HG02571 (cell line): ENCODE results near the gene CYP11A1.

Experiments used
- ATAC-seq: cut with Tn5 transposase; IDR thresholded peaks from one replicate; pipeline ENCODE4 v1.9.1; 2021; ENCODE audit warnings: mild to moderate bottlenecking, moderate library complexity; ENCODE audit not compliant: unreplicated experiment

The CYP11A1 gene

DNA sequence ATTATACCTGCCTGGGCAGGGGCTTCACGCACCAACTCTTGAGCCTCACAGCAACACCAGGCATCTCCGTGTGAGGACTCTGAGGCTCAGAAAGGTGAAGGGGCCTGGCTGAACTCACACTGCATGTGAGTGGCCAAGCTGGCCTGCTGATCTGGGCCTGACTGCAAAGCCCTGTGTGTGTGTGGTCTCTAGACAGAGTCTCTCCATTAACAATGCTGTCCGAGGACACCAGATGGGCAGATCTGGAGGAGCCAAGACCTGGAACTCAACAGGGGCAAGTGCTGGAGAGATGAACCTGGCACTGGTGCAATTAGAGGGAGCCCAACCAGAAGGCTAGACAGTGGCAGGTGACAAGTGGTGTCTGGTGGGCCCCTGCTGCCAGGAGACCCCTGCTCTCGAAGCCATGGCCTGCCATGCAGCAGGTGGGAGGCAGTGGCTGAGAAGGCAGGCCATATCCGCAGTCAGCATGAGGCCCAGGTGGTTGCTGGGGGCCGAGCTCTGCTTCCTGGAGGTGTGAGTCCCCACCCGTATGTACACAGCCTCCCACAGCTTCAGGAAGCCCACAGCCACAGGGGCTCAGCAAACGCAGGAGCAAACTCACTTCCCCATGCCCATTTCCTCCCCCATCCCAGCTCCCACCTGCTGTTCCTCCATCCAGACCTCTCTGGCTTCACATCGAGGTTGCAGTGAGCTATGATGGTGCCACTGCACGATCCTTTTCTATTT, 39.0 kb downstream of the CYP11A1 start:
- no peak for ATAC-seq

DNA sequence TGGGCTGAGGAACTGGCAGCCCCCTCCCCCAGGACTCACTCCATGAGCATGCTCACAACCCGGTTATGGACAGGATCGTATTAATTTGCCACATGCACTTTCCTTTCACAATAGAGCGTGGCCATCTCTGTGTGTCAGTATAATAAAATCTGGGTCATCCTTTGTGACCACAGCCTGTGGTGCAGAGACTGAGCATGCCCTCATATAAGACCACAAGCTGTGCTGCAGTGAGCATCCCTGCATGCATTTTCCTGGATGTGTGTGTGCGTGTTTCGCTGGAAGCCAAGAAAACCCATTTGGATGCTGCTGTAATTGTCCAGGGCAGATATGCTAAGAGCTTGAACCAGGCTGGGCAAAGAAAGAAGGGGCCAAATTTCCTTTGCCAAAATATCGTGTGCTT, 39.7 kb downstream of the CYP11A1 start:
- ATAC-seq: no peak

DNA sequence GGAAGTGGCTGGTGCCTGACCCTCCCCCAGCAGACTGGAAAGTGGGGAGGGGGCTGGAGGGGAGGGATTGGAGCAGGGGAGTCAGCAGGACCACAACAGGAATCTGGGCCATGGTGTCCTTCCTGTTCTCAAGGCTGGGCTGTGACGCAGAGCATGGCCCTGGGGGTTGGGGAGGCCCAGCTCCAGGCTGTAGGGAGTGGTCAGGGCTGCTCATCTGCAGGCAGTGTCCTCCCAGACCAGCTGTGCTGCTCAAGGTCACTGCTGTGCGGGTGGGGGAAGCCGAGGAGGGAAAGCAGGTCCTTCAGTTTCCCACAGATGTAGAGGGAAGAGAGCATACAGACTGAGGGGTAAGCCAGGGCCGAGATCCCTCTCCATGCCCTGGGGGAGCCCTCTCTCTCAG, 40.7 kb downstream of the CYP11A1 start:
- ATAC-seq: no peak

DNA sequence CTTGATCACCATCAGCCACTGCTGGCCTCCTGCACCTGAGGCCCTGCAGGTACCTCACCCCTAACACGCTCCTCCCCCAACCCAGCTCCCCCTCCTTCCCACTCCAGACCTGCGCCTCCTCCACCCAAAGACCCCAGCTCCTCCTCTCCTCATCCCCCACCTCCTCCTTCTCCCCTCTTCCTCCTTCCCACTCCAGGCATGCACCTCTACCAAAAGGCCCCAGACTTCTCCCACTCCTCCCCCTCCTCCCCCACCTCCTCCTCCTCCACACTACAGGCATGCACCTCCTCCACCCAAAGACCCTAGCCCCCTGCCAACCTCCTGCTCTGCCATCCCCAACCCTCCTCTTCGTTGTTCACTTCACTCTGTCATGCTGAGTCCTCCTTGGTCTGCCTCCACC, 42.7 kb downstream of the CYP11A1 start:
- no peak for ATAC-seq

DNA sequence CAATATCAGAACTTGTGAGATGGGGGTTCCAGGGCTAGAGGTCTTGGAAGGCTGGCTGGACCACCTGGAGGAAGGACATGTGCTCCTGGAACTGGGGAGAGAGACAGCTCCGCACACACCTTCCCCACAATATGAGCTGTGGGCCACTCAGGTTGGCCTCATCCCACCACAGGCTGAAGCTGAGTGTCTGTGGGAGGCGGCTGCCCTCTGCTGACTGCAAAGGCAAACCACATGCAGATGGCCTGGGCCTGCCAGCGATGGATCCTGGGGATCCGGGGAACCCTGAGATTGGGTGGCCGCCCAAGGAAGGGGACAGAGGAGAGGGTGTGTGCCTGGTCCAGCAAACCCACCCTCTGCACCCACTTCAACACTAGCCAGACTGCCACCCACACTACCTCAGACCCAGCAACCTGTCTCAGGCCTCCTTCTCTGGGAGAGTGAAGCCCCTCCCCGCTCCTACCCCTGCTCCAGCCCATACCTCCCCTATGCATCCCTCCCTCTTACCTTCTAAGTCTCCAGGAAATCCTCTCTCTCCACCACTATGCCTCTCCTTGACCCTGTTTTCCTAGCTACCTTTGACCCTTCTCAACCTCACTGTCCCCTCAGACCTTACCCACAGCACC, 44.8 kb downstream of the CYP11A1 start:
- ATAC-seq: no peak

DNA sequence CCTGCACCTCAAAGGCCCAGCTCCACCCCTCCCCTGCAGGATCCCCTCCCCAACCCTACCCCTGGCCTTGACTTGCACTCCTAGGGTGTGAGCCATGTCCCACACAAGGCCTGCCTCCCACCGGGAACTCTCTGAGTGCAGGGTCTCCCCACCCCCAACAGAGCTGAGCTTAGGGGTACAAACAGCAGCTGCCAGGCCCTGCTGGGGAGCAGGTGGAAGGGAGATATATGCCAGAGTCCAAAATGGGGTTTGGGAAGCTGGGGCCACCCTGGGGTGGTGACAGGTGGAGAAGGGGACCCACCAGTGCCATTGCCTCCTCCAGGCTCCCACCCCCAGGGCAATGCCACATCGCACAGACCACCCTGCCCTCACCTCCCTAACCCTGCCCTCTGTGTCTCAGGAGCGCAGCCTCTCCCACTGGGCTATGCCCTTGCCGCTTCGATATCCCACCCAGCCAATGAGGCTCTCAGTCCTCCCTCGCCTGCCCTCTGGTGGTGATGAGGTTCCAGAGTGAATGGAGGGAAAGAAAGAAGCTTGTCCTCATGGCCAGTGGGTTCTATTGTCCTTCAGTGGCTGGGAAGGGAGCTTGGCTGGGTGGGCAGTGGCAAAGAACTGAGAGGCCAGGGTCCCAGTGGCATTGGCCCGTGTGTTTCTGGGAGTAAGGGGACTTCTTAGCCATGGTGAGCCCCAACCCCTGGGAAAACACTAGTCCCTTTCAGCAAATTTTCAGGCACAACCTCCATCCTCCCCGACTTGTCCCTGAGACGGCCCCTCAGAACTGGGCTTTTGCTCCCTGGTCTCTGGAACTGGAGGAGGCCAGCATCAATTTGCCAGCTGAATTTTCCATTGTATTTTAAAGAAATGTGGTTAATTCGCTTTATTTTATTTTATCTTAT, 46.8 kb downstream of the CYP11A1 start:
- no peak for ATAC-seq

DNA sequence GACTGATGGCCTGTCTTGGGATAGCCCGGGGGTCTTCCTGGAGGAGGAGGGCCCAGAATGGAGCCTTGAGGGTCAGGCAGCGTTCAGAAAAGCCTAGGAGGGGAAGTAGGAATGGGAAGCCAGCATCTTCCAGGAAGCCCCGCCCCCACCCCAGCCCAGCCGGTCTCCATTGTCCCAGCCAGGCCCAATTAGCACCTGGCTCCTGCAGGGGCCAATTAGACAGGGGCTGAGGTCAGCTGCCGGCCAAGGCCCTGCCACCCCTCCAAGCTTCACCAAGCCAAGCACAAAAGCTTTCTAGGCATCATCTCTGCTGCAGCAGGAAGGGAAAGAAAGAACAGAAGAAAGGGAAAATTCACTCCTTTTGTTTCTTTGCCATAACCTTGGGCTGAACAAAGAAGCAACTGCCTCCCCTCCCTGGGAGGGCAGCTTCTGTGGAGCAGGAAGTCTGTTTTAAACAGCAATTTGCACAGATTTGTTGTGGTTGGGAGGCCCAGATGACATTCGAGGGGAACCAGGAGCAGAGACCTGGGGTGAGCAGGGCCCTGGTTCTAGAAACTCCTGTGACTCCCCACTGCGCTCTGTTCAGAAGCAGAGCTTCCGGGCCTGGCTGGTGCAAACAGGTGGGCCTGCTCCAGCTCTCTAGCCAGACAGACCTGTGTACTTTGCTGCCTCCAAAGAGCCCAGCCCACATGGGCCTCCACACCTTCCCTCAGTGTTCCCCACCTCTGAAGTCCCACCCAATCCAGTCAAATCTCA, 47.7 kb downstream of the CYP11A1 start:
- no peak for ATAC-seq

DNA sequence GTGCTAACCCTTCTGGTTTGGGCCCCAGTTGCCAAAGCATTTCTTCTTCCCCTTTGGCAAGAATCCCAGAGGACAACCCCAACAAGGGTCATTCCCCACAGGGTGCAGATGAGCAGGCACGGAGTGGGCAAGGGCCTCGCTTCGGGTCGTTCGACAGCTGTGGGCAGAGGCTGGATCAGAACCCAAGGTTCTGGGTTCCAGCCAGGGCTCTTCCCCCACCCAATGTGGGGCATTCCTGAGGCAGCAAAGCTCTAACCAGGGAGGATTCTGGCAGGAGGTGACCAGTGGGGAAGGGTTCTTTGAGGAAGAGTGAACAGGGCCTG, 48.3 kb downstream of the CYP11A1 start:
- ATAC-seq: no peak

DNA sequence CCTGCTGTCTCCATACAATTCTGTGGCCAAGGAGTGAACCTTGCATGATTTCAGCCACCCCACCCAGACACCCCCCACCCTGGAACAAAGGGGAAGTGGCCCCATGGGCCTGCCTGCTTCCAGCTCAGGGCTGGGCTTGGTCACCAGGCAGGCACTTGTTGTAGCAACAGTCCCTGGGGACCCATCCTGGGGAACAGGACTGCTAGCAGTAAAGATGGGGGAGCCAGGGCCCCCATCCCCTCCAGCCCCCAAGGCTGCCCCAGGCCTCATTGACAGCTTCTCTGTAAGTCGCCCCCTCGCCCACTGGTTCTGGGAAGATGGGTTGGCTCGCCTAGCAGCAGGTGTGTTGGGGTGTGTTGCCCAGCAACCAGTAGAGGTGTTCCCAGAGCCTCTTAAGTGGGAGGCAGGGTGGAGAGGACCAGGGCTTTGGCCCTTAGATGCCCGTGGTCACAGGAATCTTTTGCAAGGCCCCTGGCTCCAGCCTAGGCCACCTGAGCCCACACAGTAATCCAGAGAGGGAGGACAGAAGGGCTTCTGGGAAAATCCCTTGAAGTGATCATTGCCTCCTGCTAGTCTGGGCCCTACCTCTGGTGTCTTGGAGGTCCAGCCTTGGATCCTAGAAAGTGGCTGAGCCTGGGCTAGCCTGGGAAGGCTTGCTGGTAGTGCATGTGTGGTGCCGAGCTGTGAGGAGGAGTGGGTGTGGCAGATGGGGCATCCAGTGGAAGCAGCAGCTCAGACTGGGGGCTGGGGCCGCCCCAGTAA, 48.9 kb downstream of the CYP11A1 start:
- no peak for ATAC-seq

DNA sequence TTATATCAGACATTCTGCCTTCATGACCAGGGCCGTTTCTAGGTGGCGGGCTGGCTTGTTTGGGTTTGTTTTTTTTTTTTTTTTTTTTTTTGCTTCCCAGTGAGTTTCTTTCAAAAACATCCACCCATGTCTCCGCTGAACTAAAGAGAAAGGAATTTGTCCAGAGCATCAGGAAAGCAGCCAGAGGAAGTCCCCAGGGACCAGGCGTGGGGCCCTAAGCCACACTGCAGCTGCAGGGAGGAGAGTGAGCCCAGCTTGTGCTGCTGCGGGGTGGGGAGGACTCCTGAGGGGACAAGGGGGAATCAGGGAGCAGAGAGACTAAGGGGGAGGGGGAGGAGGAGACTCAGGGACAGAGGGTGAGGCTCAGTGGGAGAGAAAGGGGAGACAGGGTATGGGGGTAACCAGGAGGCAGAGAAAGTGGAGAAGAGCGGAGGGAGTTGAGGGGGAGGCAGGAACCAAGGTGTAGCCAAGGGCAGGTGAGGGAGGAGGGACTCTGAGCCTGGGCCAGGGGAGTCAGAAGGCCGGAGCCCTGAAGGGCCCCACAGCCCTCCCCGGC, 49.5 kb downstream of the CYP11A1 start:
- ATAC-seq: no peak

DNA sequence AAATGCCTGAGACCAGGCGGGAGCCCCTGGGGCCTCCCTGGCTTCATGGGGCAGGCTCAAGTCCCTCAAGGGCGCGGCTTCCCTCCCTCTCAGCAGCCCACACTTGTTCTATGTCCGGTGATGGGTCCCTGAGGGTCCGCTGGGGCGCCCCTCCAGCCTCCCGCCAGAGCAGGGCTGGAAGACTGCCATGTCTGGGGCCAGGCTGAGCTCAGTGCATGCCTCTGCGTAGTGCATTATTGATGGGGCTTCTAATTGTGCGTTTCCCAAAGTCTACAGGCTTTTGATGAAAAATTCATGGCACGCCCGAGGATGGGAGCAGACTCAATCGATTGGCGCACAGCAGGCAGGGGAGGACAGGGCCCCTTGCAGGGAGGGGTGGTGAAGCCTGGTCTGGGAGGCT, 51.3 kb downstream of the CYP11A1 start:
- ATAC-seq: no peak

DNA sequence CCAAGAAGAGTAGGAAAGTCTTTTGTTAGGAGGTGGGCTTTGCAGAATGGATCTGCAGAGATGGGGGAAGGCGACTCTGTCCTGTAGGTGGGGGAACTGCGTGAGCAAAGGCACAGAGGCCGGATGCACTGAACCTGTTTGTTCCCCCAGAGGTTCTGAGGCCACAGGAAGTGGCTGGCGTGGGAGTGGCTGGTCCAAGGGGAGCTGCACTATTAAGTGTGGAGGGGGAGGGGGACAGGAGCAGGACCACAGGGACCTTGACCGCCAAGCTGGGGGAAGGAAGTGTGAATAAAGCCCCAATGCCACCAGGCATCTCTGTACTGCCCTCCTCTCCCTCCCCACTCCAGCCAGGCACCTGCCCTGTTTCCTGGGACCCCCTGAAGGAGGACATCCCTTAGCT, 51.8 kb downstream of the CYP11A1 start:
- no peak for ATAC-seq

DNA sequence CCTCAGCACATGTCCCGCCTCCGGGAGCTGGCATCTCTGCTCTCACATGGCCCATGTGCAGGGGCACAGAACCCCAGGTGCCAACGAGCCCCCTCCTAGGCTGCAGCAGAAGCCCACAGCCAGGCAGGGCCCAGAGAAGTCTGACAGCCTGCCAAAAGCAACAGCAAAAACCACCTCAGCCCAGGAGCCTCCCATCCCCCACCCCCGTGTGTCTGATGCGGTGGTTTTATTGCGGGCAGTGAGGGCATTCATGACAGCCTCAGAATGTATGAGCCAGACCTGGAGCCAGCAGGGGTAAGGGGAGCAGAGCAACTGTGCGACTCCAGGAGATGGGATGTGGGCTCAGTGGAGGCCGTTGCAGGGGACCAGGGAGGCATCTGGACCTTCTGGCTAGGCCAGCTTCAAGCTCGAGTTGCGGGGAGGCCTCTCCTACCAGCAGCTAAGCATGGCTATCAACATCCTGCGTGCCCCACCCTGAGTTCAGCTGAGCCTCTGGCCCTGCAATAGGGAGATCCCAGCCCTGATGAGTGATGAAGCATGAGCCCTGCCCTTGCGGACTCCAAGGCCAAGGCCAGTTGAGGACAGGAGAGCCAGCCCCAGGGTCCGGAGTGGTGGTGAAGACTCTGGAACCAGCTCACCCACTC, 52.5 kb downstream of the CYP11A1 start:
- ATAC-seq: no peak

DNA sequence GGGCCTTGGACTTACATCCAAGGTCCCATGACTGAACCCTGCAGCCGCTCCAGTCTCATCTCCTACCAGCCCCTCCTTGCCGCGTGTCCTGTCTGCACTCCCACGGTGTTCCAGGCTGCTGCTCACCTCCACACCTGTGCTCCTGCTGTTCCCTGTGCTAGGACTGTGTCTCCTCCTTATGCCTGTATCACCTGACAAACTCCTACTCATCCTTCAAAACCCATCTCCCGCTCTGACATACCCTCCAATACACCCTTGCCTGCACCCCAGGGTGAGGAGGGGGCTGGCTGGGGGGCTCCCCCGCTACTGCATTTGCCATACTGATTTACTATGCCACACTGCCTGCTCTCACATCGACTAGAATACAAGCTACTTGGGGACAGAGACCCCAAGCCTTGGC, 53.6 kb downstream of the CYP11A1 start:
- ATAC-seq: no peak

DNA sequence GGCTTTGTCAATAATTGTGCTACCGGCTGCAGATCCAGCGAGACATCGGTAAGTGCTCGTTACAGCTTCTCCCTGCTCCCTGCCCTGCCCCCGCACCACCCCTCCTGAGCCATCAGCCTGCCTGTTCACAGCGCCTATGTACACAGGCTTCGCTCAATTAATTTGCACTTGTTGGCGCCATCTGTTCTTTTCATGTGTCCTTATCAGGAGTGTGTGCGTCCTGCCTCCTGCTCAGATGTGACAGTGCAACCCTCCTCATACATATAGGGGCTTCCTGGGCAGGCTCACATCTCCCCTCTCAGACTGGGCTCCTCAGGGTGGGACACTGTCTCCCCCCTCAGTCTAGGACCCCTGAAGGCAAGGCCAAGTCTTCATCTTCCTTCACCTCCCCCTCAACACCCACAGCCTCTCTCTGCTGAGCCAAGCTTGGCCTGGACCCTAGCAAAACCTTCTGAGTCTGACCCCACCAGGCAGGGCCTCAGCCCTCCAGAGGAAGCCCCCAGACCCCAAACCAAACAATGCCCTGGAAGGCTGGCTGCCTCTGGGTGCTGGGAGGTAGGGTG, 54.9 kb downstream of the CYP11A1 start:
- ATAC-seq: no peak

DNA sequence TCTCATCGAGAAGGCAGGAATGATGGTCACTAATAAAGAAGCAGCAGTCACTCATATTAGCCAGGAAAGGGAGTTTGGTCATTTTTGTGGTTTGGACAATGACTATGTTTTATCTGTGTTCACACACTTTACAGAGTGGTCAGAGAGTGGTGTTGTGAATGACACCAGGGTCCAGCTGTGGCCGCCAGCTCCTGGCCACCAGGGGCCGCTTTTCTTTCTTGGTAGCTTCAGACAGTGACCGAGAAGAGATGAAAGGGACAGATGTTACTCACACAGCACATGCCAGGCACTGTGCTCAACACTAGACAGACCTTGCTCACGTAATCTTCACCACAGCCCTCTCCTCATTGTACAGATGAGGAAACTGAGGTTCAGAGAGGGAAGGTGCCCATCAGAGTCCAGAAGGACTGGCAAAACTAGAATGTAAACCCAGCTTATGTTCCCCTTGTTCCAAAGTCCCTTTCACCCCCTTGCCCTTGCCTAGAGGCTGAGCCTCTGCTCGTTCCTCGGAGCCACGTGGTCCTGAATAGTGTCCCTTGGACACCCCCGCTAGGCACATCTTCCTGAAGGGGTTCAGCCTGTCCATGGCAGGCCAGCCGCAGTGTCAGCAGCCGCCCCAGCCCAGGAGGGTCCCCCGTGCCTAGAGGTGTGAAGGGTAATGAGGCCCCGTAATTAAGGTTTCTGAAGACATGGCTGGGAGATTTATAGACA, 55.6 kb downstream of the CYP11A1 start:
- no peak for ATAC-seq

DNA sequence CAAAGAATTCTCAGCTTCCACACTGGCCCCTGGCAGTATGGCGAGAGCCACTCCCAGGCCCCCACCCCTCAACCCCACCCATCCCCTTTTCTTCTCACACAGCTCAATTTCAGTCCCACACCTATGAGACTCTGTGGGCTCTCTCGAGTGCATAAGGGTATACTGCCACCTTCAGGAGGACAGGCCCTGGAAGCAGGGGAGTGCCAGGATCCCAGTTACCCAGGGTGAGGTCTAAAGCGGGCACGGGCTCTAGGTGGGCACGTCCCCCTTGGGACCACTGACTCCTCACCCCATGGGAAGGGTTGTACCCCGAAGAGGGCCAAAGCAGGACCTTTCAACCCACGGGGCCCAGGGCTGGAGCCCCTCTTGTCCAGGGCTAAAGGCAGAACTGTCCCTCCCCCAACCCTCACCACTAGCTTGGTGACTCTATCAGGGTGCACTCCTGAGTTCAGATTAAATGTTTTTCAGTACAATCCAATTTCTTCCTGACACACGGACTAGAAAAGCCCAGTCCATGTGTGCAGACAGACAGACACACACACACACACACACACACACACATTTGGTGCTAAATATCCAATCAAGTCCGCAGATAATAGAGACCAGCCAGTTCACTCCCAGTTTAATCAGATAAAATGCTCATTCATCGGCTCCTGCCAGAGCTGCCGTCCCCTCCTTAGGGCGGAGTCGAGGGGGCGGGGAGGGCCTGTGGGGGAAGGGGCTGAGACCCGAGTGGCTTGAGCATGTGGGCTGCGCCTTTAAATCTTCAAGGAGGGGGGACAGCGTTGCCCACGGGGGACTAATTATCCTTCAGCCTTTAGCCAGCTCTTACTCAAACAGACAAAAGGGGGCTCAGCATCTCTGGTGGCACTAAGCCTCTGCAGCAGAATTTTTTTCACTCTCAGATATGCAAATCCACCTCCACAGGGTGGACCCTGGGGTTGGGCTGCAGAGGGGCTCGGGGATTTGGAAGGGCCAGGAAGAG, 59.3 kb downstream of the CYP11A1 start:
- ATAC-seq: no peak

DNA sequence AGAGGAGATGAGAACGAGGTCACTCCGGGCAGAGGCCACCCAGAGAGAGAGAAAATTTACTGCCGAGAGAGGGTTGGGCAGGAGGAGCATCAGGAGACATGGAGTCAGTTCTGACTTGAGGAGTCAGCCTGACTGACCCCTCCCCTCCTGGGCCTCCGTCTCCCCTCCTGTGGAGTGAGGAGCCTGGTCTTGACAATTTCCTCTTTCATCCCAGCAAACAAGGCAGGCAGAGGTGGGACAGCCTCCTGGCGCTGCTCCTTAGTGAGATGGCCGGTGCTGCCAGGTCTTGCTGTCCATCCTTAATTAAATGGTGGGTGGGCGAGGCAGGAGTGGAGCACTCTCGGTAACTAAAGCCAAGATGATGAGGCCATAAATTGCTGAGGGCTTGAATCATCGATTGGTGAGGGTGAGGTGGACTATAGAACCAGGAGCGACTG, 60.6 kb downstream of the CYP11A1 start:
- no peak for ATAC-seq
